ENCODE measurements around the gene CFLAR.
"Not testable (repeated sequence)": the region's sequence is repeated elsewhere in the genome, so short reads cannot be mapped to it uniquely, and the experiment has no call there.

CFLAR gene

DNA sequence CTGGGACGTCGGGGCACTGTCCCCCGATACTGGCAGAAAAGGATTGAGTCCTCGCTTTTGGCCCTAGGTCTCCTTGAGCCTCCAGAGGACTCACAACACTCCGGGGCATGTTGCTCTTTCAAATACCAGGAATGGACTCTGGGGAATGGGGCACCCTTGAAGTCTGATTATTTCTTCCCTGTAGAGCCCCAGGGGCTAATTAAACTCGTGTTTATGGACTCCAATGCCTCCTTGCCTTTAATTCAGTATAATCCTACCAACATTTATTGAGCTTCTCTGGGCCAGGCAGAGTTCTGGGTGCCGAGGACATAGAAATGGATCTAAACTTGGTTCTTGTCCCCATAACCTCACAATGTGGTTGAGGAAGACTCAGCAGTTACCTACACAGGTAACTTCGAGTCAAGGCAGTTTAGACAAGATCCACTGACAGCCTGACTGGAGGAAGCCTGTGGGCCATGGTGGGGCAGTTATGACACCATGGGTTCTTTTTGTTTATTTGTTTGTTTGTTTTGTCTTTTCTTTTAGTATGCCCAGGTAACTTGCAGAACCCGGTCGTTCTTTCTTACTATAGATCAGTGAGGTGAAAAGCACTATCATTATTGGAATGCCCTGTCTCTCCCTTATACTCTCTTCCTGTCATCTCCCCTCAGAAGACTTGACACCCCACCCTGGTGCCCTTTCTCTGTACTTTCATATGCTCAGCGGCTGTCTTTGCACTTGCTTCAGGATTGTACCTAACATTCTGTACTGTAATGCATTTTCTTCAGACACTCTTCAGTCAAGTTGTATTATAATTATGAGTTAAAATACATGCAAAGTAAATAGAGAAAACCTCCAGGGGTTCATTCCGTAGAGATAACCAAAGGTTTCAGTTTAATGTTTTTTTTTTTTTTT is 3.2 kb downstream of the CFLAR start:
- DNase-seq: peak; percentile 79

DNA sequence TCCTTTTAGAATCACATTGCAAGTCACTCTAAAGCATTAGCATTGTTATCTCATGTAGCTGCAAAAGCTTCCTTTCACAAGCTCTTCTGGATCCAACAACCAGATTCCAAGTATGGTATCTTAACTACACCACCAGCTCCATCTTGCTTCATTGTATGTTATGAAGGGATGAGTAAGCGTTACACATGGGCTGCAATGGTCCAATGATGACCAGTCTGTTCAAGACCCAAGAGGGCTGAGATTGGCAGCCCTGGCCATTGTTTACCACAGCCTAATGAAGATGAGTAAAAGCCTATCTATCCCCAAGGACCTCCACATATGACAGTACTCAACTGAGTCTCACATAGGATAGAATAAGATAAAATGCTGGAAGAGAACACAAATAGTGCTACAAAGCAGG is 6.3 kb downstream of the CFLAR start:
- no peak for DNase-seq

DNA sequence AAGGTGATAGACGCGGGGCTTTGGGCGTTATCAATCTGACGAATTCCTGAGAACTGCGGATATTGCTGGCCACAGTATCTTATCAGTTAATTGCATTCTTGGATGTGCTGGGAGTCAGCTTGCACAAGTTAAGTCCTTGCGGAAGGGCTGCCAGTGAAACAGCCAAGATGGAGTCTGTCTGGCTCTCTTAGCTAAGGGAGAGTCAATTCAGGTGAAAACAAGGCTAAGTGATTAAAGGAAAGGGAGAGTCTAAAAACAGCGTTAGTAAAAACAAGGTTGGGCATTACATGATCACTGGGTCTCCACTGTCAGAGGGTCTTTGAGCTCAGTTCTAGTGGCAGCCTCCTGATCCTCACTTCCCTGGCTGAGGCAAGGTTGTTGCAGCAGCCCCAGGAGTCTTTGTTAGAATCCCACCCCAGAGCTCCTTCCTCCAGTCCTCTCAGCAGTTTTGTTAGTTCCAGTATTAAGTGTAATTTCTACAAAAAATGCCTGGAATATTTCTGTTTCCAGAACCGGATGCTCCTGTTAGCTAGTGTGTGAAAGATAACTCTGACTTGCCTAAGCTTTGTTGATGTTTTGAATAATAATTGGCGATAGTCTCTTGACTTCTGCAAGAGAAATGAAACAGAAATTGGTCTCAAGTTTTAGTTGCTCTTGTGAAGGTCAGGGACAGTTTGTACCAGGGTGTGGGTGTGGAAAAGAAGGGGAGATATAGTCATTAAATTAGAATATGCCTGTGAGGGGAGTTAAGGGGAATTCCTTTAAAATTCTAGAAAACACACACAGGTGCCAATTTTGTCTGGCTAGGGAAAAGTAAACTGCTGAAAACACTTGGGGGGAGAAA is 10.6 kb downstream of the CFLAR start:
- DNase-seq: no peak

DNA sequence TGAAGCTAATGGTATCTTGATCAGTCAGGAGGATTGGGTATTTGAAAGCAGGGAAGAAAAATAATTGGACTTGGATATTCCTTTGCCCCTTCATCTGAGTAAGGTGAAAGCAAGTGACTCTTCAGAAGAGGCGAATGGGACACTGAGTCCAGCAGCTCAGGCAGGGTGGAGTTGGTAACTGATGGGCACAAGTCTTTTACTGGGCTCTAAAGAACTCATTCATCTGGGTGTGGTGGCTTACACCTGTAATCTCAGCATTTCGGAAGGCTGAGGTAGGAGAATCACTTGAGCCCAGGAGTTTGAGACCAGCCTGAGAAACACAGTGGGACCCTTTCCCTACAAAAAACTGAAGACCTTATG is 11.2 kb downstream of the CFLAR start:
- no peak for DNase-seq

DNA sequence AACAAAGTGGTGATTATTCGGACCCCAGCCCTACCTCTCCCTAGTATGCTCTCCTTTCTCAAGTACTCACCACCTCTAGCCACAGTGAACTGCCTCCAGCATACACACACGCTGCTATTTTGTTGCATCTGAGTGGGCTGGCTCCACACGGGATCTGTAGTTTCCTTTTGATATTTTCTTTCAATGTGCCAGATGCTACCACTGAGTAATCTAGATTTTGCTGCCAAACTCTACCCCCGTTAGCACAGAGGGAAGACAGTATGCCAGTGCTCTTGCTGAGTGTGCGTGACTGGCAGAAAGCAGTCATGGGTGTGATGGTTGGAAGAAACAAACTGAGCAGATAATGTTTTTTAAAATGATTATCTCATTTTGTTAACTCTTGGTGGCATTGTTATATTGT is 11.6 kb downstream of the CFLAR start:
- DNase-seq: no peak

DNA sequence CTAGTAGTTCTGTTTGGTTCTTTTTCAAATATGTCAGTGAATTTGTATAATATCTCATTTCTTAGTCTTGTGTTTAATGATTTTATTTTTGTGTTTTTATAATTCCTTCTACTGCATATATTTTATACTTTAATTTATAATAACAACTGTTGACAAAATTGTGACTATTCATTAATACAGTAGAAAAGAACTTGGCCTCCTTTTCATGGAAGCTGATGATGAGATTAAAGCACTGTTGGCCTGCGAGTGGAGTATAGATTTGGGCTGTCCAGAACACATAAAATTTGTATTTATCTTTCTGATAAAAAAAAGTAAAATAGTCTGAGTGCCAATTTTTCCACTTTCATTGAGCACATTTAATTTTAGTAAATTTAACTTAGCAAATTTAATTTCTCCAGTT is 12.1 kb downstream of the CFLAR start:
- no peak for DNase-seq

DNA sequence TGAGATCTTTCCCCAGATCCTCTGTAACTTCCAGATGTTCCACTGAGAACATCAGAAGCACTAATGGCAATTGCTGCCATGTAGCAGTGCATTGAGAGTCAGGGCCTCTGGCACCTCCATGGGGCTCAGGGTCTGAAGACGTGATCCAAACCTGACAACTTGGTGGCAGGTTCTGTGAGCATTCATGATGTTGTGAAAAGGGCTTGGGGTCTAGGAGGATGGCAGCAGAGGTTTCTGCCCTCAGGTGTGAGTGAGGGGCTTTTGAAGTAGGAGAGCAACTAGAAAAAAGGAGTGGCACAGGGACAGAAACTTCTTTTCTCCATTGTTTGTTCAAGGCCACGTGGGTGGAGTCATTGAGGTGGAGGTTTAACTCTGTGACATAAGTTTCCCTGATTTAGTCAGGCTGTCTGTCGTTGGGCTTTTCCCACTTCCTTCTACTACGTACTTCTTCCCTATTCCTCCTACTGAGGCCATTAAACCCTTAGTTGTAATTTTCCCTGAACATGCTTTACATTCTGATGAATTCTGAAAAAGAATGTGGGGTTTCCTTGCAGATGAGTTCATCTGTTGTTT is 13.1 kb downstream of the CFLAR start:
- DNase-seq: no peak

DNA sequence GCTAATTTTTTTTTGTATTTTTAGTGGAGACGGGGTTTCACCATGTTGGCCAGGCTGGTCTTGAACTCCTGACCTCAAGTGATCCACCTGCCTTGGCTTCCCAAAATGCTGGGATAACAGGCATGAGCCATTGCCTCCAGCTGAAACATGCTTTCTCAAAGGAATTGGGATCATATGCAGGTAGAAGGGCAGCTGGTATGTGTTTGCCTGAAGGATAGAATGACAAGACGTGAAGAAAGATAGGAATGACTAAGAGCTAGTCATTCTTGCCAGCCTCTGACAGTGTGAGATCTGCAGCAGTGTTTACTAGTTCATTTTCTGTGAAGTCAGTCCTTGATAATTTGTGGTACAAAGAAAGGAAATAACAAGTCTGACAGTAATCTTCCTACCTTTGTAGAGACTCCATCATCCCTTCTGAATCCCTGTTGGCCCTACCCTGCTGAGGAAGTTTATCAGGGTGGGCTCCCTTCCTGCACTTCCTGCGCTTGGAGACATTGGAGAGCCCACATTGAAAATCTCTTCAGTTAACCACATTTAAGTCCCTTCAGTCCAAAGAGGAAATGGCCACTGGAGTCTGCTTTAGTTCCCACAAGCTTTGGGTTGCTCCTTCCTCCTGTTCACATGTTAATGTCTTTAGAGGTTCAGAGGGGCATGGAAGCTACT is 14.7 kb downstream of the CFLAR start:
- no peak for DNase-seq

DNA sequence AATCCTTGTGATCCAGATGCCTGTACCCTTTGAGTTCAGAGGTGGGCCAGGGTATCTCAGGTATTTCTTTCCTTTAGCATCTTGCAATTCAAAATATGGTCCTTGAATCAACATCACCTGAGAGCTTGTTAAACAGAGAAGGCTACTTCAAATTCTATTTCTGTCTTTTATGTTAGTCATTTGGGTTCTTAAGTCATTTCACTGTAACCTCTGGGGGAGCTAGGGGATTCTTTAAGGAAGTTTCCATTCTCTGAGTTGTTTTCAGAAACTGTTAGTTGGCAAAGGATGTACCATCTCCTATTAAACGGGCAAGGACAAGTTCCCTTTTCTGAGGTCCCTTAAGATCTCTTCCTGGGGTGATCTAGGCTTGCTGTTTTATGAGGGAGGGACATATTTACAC is 16.6 kb downstream of the CFLAR start:
- DNase-seq: no peak

DNA sequence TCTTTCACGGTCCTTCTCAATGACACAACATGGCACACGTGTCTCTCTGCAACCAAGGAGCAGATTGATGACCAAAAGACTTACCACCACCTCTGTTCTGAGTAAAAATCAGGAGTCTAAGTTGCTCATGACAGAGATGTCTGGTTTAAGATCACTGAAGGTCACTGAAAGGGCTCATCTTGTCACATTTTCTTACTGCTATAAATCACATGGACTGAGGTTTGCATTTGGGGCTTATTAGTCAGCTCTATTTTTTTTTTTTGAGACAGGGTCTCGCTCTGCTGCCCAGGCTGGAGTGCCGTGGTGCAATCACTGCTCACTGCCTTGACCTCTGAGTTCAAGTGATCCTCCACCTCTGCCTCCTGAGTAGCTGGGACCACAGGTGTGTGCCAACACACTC is 19.4 kb downstream of the CFLAR start:
- no peak for DNase-seq

DNA sequence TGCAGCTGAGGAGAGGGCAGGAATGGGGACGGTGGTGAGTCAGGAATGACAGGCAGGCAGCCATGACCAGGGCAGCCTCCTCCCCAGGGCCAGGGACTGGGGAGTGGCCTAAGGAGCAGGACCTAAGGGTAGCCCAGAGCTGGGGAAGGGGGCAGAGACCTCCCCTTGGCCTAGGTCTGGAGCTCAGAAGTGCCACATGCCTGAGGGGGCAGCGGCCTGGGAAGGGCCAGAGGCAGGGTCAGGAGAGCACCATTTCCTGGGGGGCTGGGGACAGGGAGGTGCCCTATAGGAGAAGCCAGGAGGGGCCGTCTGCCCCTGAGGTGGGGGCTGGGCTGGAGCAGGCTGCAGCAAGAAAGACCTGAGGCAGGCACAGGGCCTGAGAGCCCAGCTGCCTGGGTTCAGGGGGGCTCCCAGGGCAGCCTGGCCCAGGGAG is 20.9 kb downstream of the CFLAR start:
- DNase-seq: no peak

DNA sequence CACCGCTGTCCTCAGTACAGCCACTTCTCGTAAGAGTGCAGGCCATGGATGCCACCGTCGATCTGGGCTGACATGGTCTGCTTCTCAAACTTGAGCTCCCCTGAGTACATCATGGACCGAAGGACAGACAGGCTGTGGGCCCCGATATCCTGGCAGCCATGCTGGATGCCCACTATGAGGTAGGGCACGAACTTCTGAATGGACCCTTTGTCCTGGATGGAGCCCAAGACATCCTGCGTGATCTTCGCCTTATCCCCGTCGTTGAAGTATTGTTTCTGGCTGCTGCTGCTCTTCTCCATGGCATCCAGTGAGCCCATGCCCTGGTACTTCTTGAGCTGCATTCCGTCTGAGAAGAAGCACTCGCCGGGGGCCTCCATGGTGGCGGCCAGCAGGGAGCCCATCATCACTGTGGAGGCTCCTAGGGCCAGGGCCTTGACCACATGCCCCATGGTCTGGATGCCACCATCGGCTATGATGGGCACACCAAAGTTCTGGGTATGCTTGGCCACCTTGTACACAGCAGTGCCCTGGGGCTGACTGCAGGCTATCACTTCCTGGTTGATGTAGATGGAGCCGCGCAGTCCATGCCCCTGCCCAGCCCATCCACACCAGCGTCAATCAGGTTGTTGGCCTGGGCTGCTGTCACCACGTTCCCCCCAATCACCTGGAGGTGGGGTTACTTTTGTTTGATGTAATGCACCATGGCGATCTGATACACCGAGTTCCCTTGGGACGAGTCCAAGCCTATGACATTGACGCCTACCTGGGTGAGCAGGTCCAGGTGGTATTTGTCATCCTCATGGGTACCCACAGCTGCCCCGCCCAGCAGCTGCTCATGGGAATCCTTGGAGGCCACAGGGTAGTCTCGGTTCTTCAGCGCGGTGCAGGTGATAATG is 21.8 kb downstream of the CFLAR start:
- no peak for DNase-seq

DNA sequence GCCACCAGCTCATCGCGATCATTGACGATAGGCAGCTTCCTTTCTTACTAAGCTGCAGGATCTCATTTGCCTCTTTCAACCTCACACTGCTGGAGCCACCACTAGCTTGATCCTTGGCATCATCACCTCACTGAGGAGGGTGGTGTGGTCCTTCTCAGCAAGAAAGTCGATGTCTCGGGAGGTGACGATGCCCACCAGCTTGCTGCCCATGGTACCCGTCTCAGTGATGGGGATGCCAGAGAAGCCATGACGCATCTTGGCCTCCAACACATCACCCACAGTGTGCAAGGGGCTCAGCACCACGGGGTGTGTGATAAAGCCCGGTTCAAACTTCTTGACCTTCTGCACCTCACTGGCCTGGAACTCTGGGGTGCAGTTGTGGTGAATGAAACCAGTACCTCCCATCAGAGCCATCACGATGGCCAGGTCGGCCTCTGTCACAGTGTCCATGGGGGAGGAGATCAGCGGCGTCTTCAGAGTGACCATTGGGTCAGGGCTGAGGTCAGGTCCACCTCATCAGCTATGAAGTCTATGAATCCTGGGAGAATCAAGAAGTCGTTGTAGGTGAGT is 22.5 kb downstream of the CFLAR start:
- no peak for DNase-seq

DNA sequence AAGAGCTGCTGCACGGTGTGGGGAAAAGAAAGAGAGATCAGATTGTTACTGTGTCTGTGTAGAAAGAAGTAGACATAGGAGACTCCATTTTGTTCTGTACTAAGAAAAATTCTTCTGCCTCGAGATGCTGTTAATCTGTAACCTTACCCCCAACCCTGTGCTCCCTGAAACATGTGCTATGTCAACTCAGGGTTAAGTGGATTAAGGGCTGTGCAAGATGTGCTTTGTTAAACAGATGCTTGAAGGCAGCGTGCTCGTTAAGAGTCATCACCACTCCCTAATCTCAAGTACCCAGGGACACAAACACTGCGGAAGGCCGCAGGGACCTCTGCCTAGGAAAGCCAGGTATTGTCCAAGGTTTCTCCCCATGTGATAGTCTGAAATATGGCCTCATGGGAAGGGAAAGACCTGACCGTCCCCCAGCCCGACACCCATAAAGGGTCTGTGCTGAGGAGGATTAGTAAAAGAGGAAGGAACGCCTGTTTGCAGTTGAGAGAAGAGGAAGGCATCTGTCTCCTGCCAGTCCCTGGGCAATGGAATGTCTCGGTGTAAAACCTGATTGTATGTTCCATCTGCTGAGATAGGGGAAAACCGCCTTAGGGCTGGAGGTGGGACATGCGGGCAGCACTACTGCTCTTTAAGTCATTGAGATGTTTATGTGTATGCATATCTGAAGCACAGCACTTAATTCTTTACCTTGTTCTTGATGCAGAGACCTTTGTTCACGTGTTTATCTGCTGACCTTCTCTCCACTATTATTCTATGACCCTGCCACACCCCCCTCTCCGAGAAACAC is 23.2 kb downstream of the CFLAR start:
- not testable (repeated sequence) for DNase-seq

DNA sequence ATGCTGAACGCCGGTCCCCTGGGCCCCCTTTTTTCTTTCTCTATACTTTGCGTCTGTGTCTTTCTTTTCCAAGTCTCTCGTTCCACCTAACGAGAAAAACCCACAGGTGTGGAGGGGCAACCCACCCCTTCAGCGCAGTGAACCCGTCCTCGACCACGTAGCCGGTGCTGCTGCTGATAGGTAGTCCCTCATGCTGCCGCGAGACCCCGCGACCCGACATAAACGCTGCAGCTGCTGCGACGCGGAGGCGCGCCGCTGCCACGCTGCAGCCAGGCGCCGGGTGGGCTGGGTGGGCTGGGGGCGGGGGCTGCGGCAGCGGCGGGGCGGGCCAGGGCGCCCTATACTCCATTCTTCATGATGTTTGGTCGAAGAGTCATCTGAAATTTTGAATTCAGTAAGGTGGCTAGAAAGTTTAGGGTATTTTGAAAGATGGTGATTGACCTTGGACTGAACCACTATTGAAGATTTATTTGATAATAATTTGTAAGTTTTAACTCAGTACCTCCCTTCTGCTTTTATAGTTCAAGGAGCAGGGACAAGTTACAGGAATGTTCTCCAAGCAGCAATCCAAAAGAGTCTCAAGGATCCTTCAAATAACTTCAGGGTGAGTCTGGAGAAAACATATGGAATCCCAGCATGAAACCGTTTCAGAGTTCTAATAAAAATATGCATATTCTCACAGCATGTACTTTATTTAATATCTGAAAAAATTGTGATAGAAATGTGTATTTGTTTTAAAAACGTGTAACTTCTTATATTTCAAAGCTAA is 24.1 kb downstream of the CFLAR start:
- no peak for DNase-seq

DNA sequence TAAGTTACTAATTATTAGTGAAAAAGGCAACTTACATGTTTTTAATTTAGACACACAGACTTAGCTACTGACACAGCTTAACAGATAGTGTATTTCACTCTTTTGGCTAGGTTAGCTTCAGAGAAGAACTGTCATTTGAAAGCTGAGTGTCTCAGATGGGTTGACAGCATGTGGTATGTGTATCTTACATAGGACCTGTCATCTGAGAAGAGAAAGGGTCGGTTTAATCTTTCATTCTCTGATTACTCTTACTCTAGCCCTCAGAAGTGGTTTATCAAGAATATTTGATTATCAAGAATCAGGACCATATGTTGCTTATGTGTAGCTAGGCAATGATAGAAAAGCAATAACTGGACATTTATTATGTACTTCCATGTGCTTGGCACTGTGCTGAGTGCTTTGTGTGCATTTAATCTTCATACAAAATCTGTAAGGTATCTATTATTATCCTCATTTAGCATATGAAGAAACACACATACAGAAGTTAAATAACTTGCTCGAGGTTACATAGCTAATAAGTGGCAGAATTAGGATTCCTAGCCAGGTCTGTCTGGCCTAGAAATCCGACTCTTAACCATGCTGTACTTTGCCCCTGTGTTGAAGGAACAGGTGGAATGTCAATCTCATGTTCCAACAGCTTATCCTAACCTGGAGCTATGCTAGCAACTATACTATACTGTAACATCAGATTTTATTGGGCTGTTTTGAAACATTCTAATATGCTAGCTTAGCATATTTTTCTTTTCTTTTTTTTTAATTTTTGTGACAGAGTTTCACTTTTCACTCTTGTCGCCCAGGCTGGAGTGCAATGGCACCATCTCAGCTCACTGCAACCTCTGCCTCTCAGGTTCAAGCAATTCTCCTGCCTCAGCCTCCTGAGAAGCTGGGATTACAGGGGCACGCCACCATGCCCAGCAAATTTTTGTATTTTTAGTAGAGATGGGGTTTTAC is 28.4 kb downstream of the CFLAR start:
- no peak for DNase-seq

DNA sequence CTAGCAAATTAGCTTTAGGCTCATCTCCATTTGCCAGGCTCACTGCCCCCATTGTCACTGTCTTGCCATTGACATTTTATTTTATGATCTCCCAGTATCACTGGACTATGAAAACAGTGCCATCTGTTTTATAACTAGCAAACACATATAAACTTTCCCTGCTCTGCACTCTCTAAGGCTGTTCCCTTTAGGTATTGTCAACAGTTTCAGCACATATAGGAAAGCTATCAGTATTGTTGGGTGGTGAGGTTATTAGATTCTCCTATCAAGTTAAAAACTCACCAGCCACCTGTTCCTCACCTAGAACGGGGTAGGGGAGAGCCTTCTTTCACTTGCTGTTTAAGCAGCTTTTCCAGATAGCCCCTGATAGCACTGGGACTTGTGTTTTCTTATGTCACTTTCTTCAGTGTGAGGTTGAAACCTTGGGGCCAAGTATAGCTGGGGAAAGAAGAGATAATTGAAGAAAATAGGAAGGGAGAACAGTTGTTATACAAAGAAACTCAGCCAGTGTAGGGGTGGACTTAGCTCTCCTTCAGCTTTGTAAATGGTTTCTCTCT is 32.5 kb downstream of the CFLAR start:
- no peak for DNase-seq

DNA sequence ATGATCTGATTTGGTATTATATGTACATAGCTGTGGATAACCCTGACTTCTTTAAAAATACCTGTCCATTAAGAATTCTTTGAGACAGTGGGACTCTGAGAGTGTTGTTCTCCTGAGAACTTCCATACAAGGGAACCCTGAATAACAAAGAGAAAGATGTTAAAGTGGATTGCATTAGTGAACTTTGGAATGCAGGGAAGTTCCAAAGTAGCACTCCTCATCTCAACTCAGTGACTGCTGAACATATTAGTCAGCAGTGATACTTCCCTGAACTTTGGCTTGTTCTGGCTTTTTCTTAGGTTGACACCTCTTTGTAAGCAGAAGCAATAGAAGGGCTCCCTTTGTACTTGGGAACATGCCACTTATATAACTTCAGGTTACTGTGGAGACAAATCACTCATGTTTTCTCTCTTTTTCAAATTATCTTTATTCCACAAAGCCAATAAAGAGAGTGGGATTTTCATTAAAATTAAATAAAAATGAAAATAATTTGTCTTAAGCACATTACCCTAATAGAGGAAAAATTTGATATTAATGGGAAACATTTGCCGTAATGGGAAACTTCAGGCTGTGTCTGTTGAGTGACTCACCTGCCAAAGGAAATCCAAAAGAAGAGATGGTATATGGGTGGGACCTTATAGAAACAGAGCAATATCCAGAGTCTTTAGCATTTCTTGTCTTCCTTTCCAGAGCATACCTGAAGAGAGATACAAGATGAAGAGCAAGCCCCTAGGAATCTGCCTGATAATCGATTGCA is 33.3 kb downstream of the CFLAR start:
- no peak for DNase-seq
